B cell (primary cell): Measurements from ENCODE around the gene TSPAN15. TPM values are rescaled to one million over a fixed set of nuclear protein-coding genes. Genes with fewer than 3 reads are reported as not detected.

ENCODE experiments used
- ATAC-seq: fragments of 200-7000 bp; cut with Tn5 transposase; one replicate; pipeline ENCODE4 v1.10.0; 2021; ENCODE audit warnings: low read depth, mild to moderate bottlenecking, moderate number of reproducible peaks, moderate library complexity
- CTCF ChIA-PET: fragments of 350-600 bp; sonication (Branson Sonifier 250); formaldehyde crosslinking; loops from one replicate; lab custom pipeline; 2021; ENCODE audit warnings: antibody characterized with exemption, inconsistent platforms; lab: Charles Lee
- POLR2A ChIA-PET: fragments of 350-600 bp; sonication (Branson Sonifier 250); formaldehyde crosslinking; loops from one replicate; lab custom pipeline; 2021; ENCODE audit warnings: antibody characterized with exemption; lab: Charles Lee
- DNase-seq: peaks from one replicate; pipeline ENCODE4 v3.0.0; 2013
- H2AFZ ChIP-seq: 2 replicates; pipeline ENCODE4 v1.6.1; 2012; ENCODE audit warnings: mild to moderate bottlenecking, low read depth, low read length; ENCODE audit not compliant: insufficient read depth, poor library complexity, severe bottlenecking
- H3K27ac ChIP-seq, 2 donors: 1 replicate in 1 of 2; 2 replicates in 1 of 2; pipeline ENCODE4 v1.5.1; 2012 to 2013; ENCODE audit warnings: low read length in 2 of 2, mild to moderate bottlenecking in 2 of 2, moderate library complexity in 1 of 2
- H3K27me3 ChIP-seq, 4 experiments: fragments of 200-600 bp in 1 of 4; sonication (generic) in 1 of 4; replicated peaks in 1 of 4; 1 replicate in 2 of 4; 2 replicates in 2 of 4; pipeline versions ENCODE4 v1.6.1 to v1.7.0; 2013 to 2016; ENCODE audit warnings: low read length in 3 of 4, mild to moderate bottlenecking in 2 of 4, mixed read lengths in 1 of 4, moderate library complexity in 1 of 4; ENCODE audit not compliant: insufficient read depth in 4 of 4, control insufficient read depth in 3 of 4; ENCODE audit errors: control extremely low read depth in 1 of 4
- H3K36me3 ChIP-seq, 2 experiments: replicated peaks in 1 of 2; 1 replicate in 1 of 2; 2 replicates in 1 of 2; pipeline versions ENCODE4 v1.6.1 to v1.7.1; 2013; ENCODE audit warnings: low read length in 1 of 2; ENCODE audit not compliant: insufficient read depth in 2 of 2, control insufficient read depth in 1 of 2; ENCODE audit errors: control extremely low read depth in 1 of 2, extremely low read depth in 1 of 2
- H3K4me1 ChIP-seq, 2 donors: fragments of 200-600 bp in 1 of 2; sonication (generic) in 1 of 2; 1 replicate in 1 of 2; 2 replicates in 1 of 2; pipeline versions ENCODE4 v1.5.1 to v1.6.1; 2013 to 2017; ENCODE audit warnings: low read length in 2 of 2; ENCODE audit not compliant: control insufficient read depth in 2 of 2, insufficient read depth in 2 of 2
- H3K4me2 ChIP-seq: replicated peaks from 2 replicates; pipeline ENCODE3; 2012; ENCODE audit warnings: mild to moderate bottlenecking, low read depth, low read length; ENCODE audit not compliant: poor library complexity, severe bottlenecking
- H3K4me3 ChIP-seq, 5 experiments: fragments of 200-600 bp in 1 of 5; sonication (generic) in 1 of 5; 1 replicate in 3 of 5; 2 replicates in 2 of 5; pipeline versions ENCODE4 v1.5.1 to v1.7.0; 2011 to 2016; ENCODE audit warnings: low read length in 4 of 5, mild to moderate bottlenecking in 4 of 5, low read depth in 2 of 5, control low read depth in 1 of 5, moderate library complexity in 1 of 5; ENCODE audit not compliant: insufficient read depth in 1 of 5; ENCODE audit errors: control extremely low read depth in 1 of 5, extremely low read depth in 1 of 5
- H3K79me2 ChIP-seq: fragments of 200-600 bp; sonication (generic); one replicate; pipeline ENCODE4 v1.6.0; 2016; ENCODE audit warnings: low read length; ENCODE audit not compliant: control insufficient read depth, insufficient read depth
- H3K9ac ChIP-seq: fragments of 200-600 bp; sonication (generic); 2 replicates; pipeline ENCODE4 v1.6.1; 2017; ENCODE audit warnings: mild to moderate bottlenecking, low read length, moderate library complexity
- H3K9me3 ChIP-seq, 3 donors: one replicate each; pipeline versions ENCODE4 v1.6.1 to v1.7.1; 2013; ENCODE audit warnings: low read length in 2 of 3; ENCODE audit not compliant: control insufficient read depth in 2 of 3, insufficient read depth in 1 of 3; ENCODE audit errors: control extremely low read depth in 1 of 3
- H4K20me1 ChIP-seq: 2 replicates; pipeline ENCODE4 v1.6.0; 2012; ENCODE audit warnings: mild to moderate bottlenecking, low read length; ENCODE audit not compliant: insufficient read depth, control insufficient read depth, poor library complexity, severe bottlenecking
- H3K27ac Mint-ChIP-seq: one replicate; pipeline ENCODE4 v1.8.0; 2021; ENCODE audit warnings: mixed read lengths
- H3K27me3 Mint-ChIP-seq: one replicate; pipeline ENCODE4 v1.8.0; 2021; ENCODE audit warnings: mixed read lengths
- H3K4me1 Mint-ChIP-seq: one replicate; pipeline ENCODE4 v1.8.0; 2021; ENCODE audit warnings: mixed read lengths
- H3K4me3 Mint-ChIP-seq: one replicate; pipeline ENCODE4 v1.8.0; 2021; ENCODE audit warnings: mixed read lengths
- H3K9me3 Mint-ChIP-seq: one replicate; pipeline ENCODE4 v1.8.0; 2022; ENCODE audit warnings: mixed read lengths; ENCODE audit not compliant: insufficient read depth
- CTCF ChIP-seq: fragments of 200-600 bp; IDR thresholded peaks from one replicate; pipeline ENCODE4 v1.8.0; 2022; ENCODE audit warnings: antibody characterized with exemption, mild to moderate bottlenecking
- EZH2 ChIP-seq: IDR thresholded peaks from 2 replicates; pipeline ENCODE4 v1.6.1; 2012; ENCODE audit warnings: borderline replicate concordance, low read depth, mild to moderate bottlenecking, moderate library complexity, low read length; ENCODE audit not compliant: insufficient read depth, poor library complexity, severe bottlenecking
- WGBS: methylation state at CpG from one replicate; pipeline ENCODE4 v1.1.5; 2013; ENCODE audit warnings: missing lambda C conversion rate; ENCODE audit not compliant: insufficient coverage; 5-methylcytosine and 5-hydroxymethylcytosine counted together
- intact Hi-C: fragments of 100-400 bp; cut with micrococcal nuclease; formaldehyde crosslinking; loops from one replicate; pipeline ENCODE4 v1.10.0; 2022
- polyA plus RNA-seq: library from polyadenylated mRNA; depleted of rRNA; stranded (reverse); fragments of >200 nt; gene quantifications from 2 replicates; pipeline ENCODE4 v1.2.3, GENCODE V29; 2012
- total RNA-seq, 2 donors: library from RNA; stranded (reverse); fragments of 120-200 nt in 1 of 2; gene quantifications; 1 replicate in 1 of 2; 2 replicates in 1 of 2; pipeline versions ENCODE4 v1.2.3 to v1.2.4, GENCODE V29; 2013 to 2022

Gene TSPAN15
- total and polyA plus RNA-seq, 2 donors (not counting 1 experiment from before 2014, with no cell fraction given), result 0.13 to 0.52 TPM

GRCh38 chr10:69461243-69462025 is 10.2 kb downstream of the TSPAN15 start:
- Histone ChIP-seq H3K27me3 (no peaks in the 10 kb centered on the region), H4K20me1 (no peaks in the 10 kb centered on the region), H3K27ac (no peak overlapping the region), H2AFZ (no peak overlapping the region), H3K4me2 (no peak overlapping the region), H3K9ac (no peak overlapping the region), H3K36me3 (no peaks in the 10 kb centered on the region), H3K4me1 (no peaks in the 10 kb centered on the region), H3K4me3 (no peak overlapping the region), H3K79me2 (no peaks in the 10 kb centered on the region), H3K9me3 (no peaks in the 10 kb centered on the region)
- ATAC-seq, result no peak
- H3K27ac Mint-ChIP-seq, result no peak overlapping the region
- intact Hi-C loops, result no loop called here
- no peak for DNase-seq
- 81% methylated on average over 3 of the region's 5 CpGs for WGBS
- no peaks in the 10 kb centered on the region for H3K9me3 Mint-ChIP-seq
- H3K4me1 Mint-ChIP-seq, result no peaks in the 10 kb centered on the region
- no peaks in the 10 kb centered on the region for H3K27me3 Mint-ChIP-seq
- no peak overlapping the region for H3K4me3 Mint-ChIP-seq
- ChIA-PET POLR2A (no interaction called here), CTCF (no interaction called here)
- TF ChIP-seq CTCF, result no peak
- TF ChIP-seq EZH2, result no peak

DNA sequence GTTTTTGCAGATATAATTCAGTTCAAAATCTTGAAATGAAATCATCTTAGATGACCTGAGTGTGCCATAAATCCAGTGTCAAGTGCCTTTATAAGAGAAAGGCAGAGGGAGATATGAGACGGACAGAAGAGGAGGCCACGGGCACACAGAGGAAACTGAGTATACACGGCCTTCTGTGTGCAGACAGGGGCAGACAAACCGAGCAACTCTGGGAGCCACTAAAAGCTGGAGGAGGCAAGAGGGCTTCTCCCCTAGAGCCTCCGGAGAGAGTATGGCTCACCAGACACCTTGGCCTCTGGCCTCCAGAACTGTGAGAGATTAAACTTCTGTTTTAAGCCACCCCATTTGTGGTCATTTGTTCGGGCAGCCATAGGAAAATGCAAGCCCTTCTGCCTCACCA is 12.6 kb downstream of the TSPAN15 start:
- 95% methylated on average over 6 of the region's 6 CpGs for WGBS
- intact Hi-C loops, result no loop called here

More for the DNA sequence above, 12.6 kb downstream of the TSPAN15 start:
- H3K4me2 ChIP-seq, result no peak overlapping the region
- TF ChIP-seq EZH2 (no peak), CTCF (no peak)
- H3K9me3 ChIP-seq, result no peaks in the 10 kb centered on the region
- no peaks in the 10 kb centered on the region for H3K79me2 ChIP-seq
- H3K9me3 Mint-ChIP-seq, result no peaks in the 10 kb centered on the region
- H3K27me3 ChIP-seq, result no peaks in the 10 kb centered on the region
- no peak overlapping the region for H2AFZ ChIP-seq
- no peak overlapping the region for H3K9ac ChIP-seq
- DNase-seq (no peak), ATAC-seq (no peak)
- no peak overlapping the region for H3K4me3 ChIP-seq
- ChIA-PET CTCF (no interaction called here), POLR2A (no interaction called here)
- no peaks in the 10 kb centered on the region for H4K20me1 ChIP-seq
- H3K27ac ChIP-seq, result no peak overlapping the region
- H3K4me1 ChIP-seq, result no peaks in the 10 kb centered on the region
- no peaks in the 10 kb centered on the region for H3K36me3 ChIP-seq
- H3K27me3 Mint-ChIP-seq, result no peaks in the 10 kb centered on the region
- H3K27ac Mint-ChIP-seq, result no peak overlapping the region
- H3K4me1 Mint-ChIP-seq, result no peaks in the 10 kb centered on the region
- no peak overlapping the region for H3K4me3 Mint-ChIP-seq
